RPMI7951 (cell line): ENCODE data around the gene ANGPTL7. TPM values are rescaled to one million over a fixed set of nuclear protein-coding genes. Genes with fewer than 3 reads are reported as not detected.

Source experiments
- DNase-seq: peaks from one replicate; pipeline ENCODE4 v3.0.0-alpha.2; 2012; ENCODE audit warnings: low read depth
- total RNA-seq: library from RNA; depleted of rRNA; stranded (reverse); fragments of >200 nt; shearing (Covaris generic); gene quantifications from 2 replicates; pipeline ENCODE4 v1.2.3, GENCODE V29; 2014; rRNA removed

The ANGPTL7 gene
- total RNA-seq, 1 experiment from 2014 or later: not detected

DNA sequence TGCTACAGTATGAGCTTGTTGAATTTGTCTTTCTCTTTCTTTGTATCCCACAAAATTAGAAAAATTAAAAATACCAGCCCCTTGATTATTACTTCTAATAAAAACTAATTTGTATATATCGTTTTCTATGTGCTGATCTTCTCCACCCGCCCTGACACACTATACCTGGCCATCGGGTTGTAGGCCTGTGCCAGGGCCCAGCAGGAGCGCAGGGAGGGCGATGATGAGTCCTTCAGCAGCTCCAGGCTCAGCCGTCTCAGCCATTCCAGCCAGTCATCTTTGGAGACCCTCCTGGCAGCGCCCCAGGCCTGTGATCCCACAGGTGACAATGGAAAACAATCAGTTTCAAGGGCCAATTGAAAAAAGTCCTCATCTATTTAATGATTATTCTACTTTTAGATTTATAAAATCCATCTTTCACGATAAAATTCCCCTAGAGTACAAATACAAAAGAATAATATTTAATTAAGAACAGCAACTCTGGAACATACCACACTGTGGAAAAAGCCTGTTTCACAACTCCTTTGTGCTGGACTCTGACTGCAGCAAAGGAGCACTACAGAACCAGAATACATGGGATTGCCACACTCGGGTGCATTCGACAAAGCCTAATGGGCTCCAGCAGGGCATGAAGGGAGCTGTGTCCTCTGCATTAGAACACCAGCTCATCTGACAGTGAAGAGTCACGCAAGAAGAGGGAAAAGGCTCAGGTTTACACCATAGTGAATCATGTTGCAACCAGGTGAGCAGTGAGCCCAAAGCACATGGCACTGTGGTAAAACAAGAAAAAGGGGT lies 15.4 kb downstream of the ANGPTL7 start:
- no peak for DNase-seq

DNA sequence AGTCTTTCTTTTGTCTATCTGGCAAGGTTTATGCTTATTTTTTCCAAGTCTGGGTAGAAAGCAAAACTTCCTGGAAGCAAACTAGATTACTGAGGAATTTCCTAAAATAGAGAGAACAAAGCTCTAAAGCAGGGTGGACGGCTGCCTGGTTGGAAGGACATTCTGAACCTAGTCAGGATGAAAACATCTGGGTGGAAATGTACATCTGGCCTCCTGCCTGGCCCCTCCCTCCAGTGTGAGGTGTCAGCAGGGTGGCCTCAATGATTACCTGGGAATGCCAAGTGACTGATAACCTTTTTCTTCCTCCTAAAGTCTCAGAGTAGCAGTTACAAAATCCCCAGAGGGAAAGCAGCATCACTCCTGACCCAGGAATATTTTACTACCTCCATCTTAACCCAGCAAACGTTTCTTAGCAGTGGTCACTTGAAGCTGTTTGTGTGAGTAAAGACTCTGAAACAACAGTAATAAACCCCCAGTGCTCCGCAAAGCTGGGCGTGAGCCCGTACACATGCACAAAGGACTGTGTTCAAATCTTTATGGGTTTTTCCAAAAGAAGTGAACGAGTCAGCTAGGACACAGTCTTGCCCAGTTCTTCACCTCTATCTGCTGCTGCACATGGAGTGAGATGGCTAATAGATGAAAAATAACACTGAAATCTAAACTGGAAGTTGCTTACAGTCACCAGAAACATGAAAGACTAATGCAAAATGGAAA lies 18.9 kb downstream of the ANGPTL7 start:
- DNase-seq: no peak

DNA sequence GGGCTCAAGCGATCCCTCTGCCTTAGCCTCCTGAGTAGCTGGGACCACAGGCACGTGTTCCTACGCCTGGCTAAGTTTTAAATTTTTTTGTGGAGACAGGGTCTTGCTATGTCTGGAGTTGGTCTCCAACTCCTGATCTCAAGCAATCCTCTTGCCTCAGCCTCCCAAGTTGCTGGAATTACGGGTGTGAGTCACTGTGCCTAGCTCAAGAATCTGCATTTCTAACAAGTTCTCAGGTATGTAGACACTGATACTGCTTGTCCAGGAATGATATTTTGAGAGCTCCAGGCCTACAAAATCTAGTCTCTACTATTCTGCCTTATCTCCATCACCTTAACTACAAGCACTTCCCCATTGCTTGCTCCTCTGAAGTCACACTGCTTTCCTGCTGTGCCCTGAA lies 22.3 kb downstream of the ANGPTL7 start:
- DNase-seq: no peak

DNA sequence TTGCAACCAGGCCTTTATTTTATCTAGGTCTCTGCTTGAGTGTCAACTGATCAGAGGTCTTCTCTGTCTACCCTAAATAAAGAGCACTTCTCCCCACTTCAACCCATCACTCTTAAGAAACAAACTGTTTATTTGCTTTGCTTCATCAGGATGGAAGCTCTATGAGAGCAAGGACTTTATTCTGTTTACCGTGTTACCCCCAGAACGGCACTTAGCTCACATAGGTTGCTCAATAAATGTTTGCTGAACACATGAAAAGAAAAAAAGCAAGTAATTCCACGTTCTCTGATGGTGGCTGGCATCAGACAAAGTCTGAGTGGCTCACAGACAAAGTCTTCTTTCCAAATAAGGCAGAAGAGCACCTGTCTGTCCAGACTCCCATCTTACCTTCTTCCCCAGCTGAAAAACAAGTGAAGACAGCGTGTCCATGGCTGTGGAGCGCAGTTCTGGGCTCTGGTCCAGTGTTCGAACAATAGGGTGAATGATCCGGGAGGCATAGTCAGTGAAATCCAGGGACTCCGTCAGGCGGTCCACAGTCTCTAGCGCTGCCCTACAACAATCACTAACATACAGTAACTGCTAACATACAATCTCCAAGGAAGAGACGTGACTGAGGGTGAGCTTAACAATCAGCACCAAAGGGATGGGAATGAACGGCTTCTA lies 22.9 kb downstream of the ANGPTL7 start:
- no peak for DNase-seq

DNA sequence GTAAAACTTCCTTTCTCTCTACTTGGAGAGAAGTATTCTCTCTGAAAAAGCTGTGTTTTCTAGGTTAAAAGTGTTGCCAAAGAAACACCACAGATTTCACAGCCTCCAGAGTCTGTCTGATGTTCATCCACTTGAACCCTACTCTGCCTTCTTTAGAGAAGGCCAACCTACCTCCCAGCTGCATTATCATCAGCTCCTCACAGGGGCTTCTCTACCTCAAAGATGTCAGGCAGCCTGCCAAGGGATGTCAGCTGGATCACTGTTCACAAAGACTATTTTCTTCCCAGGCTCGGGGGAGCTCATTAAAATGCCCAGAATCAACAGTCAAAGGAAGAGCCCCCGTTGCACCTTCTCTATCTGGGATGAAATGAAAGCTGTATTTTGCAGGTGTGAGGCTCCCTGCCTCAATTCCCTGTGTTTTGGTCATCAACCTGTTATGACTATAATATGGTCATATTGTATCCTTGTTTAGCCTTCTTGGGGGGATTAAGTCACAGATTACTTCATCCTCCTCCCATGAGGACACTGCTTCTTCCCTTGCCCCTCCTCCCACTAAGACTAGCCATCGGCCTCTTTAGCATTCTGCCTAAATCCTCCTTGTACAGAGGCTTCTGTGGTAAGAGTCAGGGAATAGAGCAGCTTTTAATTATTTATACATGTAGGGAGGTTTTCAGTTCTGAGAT lies 25.7 kb downstream of the ANGPTL7 start:
- no peak for DNase-seq

DNA sequence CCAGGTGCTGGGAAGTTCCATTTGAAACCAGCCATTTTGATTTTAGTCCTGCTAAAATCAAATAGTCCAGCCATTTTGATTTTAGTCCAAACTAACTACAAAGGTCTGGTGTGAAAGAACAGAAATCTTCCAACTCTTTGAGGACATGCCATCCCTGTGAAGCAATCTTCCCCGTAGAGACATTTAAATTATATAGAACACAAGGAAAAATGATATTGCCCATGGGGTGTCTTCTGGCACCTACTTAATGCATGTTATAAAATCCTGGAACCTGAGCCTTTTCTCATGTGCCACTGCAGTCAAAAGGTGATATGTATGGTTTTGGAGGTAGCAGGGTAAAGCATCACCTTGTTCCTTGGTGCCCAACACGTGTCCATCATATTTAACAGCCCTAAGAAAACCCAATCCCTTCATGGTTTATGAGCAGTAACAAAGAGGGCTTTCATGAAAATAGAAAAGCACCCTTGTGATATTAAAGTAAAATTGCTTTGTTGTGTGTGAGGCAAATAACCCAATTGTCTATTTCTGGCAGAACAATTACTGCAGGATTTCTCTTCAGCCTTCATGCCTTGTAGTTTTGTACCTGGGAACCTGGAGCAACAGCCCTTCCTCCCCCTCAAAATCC lies 26.3 kb downstream of the ANGPTL7 start:
- no peak for DNase-seq

DNA sequence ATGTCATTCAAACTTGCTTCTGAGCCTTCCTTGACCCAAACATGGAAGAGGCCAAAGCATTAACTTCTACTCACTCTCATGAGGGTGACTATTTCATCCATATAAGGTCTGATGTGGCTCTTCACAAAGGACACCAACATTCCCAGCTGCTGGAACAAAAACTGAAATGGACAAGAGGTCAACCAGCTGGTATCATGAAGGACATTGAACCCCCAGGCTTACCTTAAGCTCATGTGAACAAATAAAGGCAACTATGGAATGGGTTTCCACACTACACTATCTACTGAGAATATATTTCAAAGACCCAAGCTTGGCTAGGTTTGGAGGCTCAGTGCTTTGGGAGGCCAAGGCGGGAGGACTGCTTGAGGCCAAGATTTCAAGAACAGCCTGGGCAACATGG lies 26.9 kb downstream of the ANGPTL7 start:
- DNase-seq: no peak

DNA sequence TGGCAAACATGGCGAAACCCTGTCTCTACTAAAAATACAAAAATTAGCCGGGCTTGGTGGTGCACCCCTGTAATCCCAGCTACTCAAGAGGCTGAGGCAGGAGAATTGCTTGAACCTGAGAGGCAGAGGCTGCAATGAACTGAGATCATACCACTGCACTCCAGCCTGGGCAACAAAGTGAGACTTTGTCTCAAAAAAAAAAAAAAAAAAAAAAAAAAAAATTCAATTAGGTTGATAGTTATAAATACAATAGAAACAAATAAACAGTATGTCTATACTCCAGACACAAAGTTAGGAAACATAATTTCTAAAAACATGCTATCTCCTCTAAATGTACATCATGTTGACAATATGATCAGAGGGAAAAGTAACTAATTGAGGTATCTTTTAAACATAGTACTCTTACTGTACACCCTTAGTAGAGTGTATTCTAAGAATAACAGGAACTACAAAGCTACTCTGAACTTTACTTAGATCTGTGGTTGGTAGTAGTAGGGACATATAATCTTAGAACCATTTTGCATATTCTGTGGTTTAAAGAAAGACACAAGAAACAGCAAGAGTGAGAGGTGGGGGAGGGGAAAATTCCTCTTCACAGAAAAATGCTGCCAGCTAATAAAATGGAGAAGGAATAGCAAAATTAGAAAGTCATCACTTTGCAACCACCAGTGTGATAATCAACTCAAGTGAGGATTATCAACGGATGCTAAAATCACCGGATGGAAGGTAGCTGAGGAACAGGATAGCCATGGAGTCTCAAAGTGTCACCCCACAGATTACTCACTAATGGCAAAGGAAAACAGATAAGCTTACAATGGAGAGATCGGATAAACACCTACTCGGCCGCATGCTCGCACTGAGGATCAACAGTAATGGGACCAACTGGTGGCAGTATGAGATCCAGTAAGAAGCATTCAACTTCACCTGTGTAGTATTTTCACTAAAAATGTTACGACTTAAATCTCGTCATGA lies 38.2 kb downstream of the ANGPTL7 start:
- DNase-seq: no peak

DNA sequence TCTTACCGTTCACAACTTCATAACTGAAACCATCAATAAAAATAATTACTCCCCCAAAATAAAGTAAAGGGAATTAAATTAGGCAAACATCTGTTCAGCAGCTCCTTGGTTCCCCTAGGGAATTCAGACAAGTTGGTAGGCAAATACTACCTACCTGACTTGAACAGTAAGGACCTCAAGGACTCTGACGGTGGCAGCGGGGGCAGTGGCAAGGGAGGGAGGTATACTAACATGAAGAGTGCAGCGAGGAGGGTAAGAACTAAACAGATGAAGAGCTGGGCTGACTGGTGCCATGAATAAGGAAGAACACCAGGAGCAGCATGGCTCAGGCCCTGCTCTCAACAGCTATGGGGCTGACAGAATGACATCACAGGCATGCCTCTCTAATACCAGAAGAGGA lies 40.0 kb downstream of the ANGPTL7 start:
- DNase-seq: no peak

DNA sequence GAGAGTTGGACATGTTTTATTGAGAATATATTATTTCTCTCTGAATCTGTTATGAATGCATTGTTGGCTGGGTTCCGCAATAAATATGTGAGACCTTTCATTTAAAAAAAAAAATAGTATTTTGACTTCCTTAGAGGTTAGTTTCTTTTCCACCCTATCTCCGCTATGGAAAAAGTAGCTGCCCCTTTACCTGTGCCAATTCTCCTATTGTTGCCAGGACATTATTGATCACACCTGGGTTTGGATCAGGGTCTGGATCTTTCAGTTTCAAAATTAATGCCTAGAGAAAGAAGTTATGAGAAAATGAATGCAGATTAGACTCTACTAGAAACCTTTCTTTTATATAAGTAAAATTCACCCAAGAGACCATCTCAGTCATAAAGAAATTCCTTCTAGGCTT lies 44.1 kb downstream of the ANGPTL7 start:
- no peak for DNase-seq

DNA sequence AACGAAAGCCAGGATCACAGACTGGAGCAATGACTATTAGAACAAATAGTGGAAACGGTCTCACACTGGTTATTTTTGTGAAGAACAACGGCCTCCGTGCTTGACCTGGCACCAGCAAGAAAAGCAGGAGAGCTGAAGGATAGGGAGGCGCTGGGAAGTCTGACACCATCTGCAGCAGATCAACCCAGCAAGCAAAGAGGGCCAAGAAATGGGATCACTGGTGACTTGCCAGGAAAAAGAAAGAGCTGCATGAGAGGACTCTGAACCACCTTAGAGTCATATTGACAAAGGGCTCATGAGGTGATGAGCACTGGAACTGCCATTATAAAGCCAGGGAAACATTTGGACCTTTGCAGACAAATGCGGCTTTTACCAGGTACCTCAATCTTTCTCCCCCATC lies 48.2 kb downstream of the ANGPTL7 start:
- no peak for DNase-seq

DNA sequence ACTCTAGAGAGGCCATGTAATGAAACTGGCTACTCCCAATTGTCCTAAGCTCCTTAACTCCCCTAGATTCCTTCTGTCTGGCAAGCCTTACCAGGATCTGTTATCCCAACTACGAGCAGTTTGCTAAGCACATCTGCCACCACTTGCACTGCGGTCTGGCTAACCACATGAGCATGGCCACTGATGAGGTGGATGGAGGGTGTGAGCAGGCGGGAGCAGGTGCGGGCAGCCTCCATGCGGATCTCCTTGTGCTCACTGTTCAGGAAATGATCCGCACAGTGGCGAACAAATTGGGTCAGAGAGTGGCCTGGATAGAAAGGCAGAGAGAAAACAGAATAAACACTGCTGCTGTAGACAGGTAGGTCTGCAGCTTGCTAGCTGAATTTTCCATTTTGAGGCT lies 49.2 kb downstream of the ANGPTL7 start:
- DNase-seq: no peak

DNA sequence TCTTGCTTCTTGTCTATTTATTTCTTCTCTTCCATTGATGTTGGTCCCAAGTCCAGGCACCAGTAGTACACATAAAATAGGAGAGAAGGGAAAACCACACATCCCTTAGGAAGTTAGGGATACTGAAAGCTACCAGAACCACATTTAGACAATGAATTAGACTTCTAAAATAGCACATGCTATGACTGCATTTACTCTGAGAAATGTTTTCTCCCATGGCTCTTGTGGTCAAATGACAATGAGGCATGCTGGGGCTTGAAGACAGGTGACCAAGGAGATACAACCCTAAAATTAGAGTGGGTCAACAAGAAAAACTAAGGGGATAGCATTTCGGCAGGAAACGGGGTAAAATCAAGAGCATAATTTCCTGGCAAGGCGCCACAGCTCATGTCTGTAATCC lies 56.1 kb downstream of the ANGPTL7 start:
- DNase-seq: no peak

Other genes starting within 250 kb of the ANGPTL7 start
- 69.6 and 74.4 TPM in 2 replicates for gene TARDBP, start 176.7 kb upstream of the ANGPTL7 start, total RNA-seq
- gene MASP2, start 142.1 kb upstream of the ANGPTL7 start, total RNA-seq: not detected in 2 replicates
- 35.6 and 41.8 TPM in 2 replicates for gene SRM, start 129.3 kb upstream of the ANGPTL7 start, total RNA-seq
- 76.9 and 105 TPM in 2 replicates for gene EXOSC10, start 89.5 kb upstream of the ANGPTL7 start, total RNA-seq
- gene MTOR, start 73.2 kb downstream of the ANGPTL7 start, total RNA-seq: 30.4 and 31.1 TPM in 2 replicates
- gene UBIAD1, start 83.8 kb downstream of the ANGPTL7 start, total RNA-seq: 7.1 and 10.8 TPM in 2 replicates